Stromal cell of bone marrow (primary cell): ENCODE measurements around the gene RALB.
"Not testable (repeated sequence)": the region's sequence is repeated elsewhere in the genome, so short reads cannot be mapped to it uniquely, and the experiment has no call there.

Experiments used
- DNase-seq: peaks from one replicate; pipeline ENCODE4 v3.0.0-alpha.2; 2012; ENCODE audit warnings: low read depth

Gene RALB

DNA sequence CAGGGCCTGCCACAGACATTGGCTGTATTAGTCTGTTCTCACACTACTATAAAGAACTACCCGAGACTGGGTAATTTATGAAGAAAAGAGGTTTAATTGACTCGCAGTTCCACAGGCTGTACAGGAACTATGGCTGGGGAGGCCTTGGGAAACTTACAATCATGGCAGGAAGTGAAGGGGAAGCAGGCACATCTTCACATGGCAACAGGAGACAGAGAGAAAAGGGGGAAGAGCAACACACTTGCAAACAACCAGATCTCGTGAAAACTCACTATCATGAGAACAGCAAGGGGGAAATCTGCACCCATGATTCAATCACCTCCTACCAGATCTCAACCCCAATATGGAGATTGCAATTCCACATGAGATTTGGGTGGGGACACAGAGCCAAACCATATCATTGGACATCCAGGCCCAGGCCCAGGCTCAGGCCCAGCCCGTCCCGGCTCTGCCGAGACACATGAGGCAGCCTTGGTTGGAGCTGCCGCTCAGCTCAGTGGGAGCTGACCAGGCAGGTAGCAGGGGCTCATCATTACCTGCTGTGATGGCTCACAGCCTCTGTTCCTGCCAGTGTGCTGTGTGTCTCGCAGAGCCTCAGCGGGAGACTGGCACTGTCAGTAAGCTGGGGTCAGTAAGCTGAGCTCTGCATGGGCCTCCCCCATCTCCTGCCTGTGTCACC, 8.6 kb upstream of the RALB start:
- DNase-seq = no peak

DNA sequence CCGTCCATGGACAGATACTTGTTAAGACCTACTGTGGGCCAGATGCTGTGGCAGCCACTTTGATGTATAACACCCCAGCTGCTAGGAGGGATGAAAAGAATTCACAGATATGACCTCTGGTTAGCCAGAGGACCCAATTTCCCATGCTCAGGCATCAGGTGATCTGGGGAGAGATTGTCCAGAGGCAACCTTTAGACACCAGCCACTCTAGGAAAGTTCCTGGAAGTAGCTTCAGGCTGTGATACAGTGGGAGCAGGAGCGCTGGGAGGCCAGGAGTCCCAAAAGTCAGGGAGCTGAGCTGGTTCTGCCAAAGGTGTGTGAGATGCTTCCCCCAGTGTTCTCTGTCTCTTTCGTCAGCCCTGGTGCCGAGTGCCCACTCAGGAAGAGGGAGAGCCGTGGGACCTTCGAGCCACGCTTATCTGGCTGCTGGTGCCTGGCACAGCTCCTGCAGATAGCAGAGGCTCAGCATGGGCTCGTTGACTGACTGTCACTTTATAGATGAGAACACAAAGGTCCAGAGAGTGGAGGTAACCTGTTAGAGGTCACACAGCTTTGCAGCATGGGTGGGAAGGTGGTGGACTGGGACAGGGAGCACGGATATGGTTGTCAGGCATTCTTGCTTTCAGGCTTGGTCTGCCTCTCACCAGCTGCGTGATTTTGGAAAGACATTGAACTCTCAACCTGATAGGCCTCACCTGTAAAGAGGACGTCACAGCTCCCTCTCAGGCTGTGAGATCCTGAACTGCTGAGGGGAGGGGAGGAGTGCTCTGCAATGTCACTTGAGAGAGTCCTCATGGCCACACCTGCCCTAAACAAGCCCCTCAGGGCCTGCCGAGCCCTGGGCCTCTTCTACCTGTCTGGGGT, 7.8 kb upstream of the RALB start:
- no peak for DNase-seq

DNA sequence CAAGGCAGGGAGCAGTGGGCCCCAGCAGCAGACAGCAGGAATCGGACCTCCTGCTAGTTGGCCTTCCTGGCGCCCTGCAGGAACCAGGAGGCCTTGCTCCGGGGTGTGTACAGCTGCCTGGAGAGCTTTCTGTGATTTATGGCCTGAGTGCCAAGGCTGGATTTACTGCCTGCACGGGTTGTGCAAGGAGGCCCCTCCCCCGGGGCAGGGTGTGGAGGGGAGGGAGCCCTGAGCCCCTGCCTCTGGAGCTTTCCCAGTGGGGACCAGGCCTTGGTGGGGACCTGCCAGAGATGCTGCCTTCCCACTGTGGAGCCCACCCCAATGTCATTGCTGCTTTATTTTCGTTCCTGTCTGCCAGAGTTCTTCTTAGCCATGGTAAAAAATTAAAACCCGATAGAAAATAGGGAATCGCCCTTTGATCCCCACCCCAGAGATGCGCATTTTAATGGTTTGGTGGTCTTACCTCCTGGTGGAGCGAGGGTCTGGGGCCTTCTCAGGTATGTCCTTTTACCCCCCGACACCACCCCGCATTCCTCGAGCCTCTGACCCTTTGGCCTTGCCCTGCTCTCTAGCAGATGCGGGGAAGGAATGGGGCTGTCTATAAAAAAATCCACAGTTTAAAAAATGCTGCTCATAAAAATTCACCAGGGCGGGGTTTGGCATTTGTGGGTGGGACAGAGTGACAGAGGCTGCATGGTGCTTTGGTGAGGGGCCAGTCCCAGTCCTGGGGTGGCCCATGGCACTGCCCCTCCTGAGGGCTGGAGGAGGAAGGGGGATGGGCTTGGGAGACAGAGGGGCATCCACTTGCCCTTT, 6.9 kb upstream of the RALB start:
- no peak for DNase-seq

DNA sequence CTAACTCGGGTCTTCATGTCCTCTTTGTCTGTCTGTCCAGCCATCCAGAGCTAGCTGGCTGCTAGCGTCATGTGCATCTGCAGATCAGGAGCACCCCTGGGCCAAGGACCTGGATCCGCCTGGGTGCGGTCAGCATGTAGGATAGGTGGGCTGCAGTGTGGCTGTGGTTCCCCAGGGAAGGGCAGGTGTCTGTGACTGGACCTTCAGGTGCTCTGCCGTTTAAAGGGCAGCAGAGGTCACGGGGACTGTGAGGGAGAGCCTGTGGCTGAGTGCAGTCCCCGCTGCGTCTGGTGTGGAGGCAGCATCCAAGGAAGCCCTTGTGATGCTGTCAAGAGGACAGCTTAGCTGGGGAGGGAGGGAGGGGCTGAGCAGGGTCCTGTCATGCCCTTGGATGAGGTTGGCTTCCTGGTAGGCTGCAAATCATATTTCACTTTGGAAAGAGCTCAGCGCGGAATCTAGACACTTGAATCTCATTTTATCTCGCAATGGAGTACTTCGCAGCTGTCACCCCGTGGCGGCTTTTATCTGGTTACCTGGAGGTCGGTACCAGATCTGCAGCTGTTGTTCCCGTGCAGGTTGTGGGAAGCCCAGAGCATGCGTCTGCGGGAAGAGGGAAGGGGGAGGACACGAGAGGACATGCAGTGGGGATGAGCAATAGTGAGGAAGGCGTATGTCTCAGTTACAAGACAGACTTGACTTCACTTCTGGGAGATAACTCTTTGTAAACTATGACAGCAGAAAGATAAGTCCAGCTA, 5.9 kb upstream of the RALB start:
- DNase-seq = no peak

DNA sequence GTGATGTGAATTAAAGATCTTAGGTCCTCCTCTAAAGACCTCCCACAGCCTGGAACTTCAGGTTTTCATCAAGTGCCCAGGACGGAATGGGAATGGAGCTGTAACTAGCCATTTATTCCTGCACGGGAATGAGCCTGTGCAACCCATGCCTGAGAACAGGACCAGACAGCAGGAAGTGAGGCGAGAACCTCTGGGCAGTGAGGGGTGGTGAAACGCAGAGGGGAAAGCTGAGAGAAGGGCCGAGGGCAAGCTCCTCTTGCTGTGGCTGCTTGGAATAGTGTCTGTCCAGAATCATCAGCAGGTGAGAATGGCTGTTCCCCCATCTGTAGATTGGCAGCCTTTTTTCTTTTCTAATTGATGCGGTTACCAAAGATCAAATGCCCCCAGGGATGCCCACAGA, 4.8 kb upstream of the RALB start:
- no peak for DNase-seq

DNA sequence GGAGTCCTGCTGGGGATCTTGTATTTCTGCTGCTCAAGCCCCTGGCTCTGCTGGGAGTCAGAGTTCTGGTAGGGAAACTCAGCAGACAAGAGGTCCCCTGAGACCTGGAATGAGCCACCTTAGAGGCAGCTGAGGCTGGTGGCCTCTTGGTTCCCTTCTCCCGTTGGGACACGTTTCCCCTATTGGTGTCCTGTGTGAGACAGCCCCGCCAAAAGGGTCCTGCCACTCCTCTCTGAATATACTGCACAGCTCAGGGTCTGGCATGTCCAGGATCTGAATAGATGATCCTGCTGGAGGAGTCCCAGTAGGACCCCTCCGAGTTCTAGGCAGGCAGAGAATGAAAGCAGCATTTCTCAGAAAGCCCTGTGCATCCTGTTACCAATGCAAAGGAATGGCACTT, 2.0 kb upstream of the RALB start:
- DNase-seq = no peak

DNA sequence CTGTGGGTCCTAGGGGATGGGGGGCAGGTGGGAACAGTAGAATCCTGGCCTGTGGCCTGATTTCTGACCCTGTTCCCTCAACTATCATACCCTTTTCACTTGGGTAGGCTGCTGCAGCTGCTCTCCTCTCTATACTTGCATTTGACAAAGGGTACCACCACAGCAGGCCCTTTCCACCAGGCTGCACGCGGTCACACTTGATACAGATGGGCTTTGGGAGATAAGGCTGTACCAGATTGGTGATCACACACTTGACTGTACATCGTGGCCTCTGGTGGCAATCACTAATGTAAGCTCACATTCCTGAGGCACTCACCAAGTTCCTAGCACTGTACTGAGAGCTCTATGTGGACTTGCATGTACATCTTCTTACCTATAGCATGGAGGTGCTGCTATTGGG, 1.6 kb upstream of the RALB start:
- no peak for DNase-seq

DNA sequence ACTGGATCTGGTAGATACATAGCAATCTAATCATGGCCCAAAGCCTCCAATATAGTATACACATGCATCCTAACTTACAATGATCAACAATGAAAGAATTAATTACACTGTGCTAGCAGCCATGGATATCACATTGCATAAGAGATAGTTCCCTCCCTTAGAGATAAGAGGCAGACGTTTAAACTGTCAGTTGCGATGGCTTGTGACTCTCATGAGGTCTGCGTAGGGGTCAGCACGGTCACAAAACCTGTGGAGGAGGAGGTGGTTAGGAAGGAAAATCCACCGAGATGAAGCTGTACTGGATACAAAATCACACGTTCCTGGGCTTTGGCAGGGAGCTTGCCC, 800 bp upstream of the RALB start:
- no peak for DNase-seq

DNA sequence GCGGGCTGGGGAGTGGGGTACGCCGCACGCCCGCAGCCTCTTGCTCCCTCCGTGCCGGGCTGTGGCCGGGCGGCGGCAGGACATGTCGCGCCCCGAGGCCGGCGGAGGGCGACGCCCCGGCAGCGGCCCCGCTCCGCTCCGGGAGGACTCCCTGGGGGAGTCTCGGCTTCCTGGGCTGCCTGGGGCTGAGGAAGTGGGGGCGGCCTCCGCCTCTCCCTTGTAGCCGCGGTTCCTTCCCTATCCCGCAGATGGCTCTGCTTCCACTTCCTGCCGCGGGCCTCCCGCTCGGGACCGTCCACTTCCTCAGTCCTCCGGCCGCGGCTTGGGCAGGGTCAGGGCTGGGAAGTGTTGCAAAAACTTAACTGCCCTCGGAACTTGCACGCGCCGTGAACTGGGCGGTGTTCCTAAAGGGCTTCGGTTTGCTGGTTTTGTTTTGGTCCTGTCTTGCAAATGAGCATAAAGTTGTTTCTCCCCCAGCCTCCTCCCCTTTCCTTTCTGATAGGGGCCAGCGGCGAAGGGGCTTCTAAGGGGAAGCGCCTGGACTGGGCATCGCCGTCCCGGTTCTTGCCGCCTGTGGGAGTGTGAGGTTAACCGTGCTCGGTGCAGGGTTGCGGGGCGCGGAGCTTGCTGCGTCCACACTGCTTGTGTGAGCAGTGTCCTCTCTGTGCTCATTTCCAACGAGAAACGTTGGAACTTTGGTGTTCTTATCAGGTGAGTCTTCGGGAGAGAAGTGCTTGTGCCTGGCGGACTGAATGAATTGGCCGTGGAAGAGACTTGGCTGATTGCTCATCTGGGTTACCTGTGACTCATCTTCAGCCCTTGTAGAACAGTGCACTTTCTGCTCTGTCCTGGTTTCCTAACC, 600 bp downstream of the RALB start:
- DNase-seq = peak; percentile 57

DNA sequence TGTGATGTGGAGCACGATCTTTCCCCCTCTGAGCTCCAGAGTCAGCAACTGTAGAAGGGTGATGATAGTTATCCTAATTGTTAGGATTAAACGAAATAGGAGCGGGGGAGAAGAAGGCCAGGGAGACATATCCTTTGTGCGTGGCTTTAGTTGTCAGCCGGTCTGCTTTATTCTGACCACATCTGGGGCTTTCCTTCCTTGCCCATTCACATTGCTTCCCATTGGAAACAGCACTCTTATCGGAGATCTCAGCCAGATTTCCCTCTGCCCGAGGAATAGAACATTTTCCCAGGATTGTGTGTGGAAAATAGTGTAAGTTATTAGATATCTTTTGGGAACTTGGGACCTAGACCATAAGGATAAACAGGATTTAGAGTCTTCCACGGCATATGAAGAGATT, 1.5 kb downstream of the RALB start:
- DNase-seq = no peak

DNA sequence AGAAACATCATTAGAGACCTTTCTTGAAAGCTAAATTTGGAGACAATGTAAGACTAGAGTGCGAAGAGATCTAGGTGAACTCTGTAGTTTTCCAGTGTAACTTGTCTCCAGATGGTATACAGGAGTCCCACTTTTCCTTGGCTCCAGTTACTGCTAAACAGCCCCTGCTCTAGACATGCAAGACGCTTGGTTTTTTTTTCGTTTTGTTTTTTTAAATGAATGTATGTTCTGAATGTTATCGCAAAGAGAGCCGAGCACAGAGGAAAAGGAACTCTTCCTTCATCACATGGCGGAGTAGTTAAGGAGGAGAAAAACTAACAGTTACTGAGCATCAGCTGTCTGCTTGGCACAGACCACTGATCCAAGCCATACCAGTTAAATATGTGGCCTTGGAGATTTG, 2.4 kb downstream of the RALB start:
- DNase-seq = no peak

DNA sequence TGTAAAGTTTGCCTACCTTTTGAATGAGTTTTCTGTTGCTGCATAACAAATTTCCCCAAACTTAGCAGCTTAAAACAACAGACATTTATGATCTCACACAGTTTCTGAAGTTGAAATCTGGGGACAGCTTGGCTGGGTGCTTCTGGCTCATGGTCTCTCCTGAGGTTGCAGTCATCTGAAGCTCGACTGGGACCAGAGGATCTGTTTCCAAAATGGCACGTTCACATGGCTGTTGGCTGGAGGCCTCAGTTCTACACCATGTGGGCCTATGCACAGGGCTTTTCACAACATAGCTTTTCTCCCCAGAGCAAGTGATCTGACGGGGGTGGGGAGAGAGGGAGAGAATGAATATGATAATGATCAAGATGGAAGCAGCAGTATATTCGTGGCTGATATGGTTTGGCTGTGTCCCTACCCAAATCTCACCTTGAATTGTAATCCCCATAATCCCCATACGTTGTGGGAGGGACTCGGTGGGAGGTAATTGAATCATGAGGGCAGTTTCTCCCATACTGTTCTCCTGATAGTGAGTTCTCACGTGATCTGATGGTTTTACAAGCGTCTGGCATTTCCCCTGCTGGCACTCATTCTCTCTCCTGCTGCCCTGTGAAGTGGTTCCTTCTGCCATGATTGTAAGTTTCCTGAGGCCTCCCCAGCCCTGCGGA, 3.5 kb downstream of the RALB start:
- DNase-seq = no peak

DNA sequence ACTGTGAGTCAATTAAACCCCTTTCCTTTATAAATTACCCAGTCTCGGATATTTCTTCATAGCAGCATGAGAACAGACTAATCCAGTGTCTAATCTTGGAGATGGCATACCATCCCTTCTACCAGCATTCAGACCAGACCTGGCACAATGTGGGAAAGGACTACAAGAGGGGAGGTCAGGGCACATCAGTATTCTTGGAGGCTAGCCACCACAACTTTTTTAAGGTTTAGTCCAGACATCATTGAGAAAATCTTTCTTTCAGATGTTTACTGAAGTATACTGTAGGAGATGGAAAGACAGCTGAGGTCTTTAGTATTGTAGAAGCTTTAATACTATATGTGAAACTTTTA, 4.0 kb downstream of the RALB start:
- DNase-seq = no peak

DNA sequence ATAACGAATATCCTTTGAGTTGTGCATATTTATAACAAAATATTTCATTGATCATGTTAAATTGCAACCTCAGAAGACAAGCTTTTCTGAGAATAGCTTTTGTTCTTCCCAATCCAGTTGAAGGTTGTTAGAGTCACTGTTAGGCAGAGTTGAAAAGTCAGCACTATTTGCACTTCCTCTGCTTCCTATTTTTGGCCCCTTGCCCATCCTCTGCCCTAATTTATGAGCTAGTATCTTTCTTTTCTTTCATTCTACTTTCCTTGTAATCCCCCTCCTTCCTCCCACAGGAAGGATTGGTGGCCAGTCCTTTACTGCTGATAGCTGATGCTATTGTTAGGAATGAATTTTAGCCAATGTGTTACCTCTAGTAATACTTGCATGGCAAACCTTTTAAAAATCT, 4.9 kb downstream of the RALB start:
- DNase-seq = no peak

DNA sequence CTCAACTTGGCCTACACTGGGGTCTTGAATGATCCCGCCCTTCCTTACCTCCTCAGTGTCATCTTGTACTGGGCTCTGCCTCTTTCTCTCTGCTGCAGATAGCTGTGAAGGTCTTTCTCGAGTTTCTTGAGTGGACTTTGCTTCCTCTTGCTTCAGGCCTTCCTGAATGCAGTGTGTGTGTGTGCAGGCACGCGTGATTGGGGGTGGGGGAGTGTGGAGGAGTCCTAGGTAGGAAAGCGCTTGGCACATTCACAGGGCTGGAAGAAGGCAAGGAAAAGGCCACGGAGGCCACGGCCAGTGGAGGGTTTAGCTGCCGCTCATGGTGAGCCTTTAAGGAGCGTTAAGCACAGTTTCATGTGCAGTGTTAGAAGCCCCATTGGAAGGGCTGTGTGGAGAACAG, 5.5 kb downstream of the RALB start:
- DNase-seq = no peak

DNA sequence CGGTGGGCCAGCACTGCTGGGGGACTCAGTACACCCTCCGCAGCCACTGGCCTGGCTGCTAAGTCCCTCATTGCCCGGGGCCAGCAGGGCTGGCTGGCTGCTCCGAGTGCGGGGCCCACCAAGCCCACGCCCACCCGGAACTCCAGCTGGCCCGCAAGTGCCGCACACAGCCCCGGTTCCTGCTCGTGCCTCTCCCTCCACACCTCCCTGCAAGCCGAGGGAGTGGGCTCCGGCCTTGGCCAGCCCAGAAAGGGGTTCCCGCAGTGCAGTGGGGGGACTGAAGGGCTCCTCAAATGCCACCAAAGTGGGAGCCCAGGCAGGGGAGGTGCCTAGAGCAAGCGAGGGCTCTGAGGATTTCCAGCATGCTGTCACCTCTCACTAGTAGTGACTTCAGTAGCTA, 7.3 kb downstream of the RALB start:
- not testable (repeated sequence) for DNase-seq

DNA sequence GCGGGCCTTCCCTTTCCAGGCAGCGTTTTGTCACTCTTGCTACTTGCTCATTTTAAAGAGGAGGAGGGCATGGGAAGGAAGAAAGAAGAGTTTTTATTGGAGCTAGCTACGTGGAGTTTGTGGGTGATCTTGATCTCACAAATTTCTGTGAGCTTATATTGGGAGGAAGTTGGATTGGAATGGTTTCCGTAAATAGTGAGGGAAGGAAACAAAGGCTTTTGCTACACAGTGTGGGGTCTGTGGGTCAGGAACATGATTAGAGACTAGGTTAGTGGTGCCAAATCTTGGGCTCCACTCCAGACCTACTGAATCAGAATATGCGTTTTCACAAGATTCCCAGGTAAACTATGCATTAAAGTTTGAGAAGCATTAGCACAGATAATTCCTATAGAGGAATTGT, 8.1 kb downstream of the RALB start:
- no peak for DNase-seq

DNA sequence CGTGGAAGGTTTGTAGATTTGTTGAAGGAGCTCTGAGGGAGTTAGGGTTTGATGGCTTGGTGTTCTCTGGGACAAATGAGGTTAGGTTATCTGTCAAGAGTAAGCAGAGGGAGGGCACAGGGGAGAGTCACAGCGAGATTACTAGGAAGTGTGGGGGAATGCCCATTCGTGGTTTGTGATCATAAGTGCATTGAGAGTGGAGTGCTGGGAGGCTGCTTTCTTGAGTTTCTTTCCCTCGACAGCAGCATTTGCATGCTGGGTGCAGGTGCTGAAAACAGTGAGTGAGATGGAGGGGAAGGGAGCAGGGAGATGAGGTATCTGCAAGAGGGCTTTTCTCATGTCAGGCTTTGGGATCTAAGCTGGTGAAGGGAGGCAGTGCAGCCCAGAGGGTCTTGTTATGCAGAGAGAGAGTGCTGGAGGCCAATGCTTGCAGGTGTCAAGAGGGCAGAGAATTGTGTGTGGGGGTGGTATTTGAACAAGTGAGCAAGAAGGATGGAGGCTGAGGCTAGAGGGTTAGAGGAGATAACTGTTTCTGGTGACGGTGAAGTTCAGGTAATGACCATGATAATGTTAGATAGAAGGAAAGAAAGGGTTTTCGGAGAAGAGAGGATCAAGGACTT, 8.8 kb downstream of the RALB start:
- DNase-seq = no peak

DNA sequence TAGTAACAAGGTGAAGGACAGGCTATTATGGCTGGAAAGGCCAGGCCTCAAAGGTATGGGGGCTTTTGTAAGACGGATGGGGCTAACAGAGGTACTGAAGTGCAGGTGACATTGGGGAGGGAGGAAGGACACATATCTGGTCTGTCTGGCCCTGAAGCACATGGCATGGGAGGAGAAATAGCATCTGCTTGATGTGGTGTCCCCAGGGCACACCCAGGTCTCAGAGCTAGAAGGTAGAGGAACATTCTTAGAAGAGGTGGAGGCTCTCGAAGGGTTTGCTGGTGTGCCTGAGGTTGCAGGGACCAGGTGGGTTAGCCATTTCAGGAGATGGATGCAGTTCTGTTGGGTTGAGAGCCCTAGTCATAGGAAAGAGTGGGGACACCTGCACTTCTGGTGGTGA, 9.5 kb downstream of the RALB start:
- no peak for DNase-seq

DNA sequence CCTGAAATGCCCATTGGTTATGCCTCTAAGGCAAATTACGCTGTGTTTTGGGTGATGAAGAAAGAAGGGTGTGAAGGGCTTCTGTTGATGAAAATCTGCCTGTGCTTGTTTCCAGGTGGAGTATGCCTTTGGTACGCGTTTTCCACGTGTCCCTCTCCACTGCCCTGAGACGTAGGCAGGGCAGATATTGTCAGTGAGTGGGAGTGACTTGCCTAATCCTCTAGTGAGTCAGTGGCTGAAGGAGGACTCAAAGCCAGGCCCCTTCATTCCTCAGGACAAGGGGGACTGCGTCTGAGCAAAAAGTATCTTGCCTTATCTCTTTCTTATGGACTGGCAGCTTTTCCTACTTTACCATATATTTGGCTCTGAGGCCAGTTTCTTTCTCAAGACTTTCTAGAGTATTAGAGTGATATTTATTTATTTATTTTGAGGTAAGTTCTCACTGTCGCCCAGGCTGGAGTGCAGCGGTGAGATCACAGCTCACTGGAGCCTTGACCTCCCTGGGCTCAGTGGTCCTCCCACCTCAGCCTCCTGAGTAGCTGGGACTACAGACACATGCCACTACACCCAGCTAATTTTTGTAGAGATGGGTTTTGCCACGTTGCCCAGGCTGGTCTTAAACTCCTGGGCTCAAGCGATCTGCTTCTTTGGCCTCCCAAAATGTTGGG, 10.2 kb downstream of the RALB start:
- no peak for DNase-seq
